GM21526 (cell line): ENCODE measurements around the gene FBXL22.

Experiments used
- ATAC-seq: cut with Tn5 transposase; IDR thresholded peaks from one replicate; pipeline ENCODE4 v1.9.1; 2021; ENCODE audit warnings: moderate library complexity; ENCODE audit not compliant: unreplicated experiment, low FRiP score

FBXL22 gene

DNA sequence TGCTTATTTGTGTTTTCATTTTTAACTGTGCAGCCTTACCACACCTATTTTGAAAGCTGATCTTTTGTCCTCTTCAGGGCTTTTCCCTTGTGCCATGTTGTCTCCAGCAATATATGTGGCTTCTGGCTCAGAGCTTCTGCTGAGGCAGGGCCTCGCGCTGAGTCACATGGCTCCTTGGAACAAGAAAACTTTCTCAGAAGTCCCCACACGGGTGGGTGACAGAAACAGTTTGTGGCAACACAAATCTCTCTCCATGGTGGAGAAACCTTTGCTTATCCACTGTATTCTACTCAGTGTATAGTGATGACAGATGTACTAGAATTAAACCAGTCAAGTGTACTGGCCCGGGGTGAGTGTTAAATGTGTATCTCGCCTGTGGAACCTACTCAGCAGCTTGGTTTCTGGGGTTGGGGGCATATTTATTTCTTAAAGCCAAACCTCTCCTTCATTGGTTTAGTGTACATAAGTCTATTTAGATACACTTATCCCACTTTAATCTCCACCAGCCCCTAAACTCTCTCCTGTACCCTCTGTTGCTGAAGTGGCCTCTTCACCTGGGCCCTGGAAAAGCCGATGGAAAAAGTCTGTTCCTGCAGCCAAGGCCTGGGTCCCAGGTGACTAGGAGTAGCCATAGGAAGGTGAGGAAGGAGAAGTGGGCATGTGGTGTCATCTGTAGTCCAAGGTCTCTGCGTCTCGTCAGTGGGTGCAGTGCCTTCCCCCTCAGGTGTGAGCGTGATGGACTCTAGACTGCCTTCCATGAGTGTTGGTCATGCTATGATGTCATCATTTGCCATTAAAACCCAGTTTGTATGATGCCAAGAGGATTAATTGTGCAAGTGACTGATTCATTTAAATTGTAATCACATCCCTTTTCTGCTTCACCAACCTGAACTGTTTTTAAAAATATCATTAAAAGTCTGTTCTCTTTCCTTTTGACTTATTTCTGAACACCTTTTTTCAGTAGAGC, 3.2 kb upstream of the FBXL22 start:
- ATAC-seq, result no peak

DNA sequence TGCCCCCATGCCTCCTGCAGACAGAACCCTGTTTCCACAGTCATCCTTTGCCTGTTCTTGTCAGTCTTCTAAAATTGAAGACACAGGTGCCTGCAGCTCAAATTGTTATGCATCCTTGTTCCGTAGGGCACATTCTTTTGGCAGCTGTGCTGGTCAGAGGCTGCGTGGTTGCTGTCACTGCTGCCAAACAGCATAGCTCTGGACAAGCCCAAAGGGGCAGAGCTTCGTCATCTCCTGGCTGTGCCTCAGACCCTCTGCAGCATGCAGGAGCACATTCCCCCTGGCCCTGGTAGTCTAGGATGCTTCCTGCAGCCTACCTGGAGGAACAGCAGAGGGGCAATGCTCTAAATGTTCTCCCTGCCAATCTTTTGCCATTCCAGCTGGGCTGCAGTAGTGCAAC, 2.1 kb upstream of the FBXL22 start:
- ATAC-seq, result no peak

DNA sequence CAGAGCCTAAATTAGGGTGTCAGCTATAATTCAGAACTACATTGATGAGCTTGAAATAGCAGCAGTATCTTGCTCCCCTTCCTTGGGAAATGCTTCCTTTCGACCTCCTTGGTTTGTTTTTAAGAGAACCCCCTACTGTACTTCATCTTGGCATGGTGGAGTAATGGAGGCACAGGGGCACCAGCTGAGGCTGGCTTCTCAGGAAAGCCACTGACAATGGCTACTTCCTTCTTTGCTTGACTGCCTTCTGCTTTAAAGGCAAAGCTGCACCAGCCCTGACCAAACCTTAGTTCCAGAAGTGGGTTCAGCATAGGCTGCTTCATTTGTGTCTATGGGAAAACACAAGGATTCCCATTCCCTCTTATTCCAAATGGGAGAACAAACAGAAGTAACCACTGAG, 1.5 kb upstream of the FBXL22 start:
- ATAC-seq, result no peak

DNA sequence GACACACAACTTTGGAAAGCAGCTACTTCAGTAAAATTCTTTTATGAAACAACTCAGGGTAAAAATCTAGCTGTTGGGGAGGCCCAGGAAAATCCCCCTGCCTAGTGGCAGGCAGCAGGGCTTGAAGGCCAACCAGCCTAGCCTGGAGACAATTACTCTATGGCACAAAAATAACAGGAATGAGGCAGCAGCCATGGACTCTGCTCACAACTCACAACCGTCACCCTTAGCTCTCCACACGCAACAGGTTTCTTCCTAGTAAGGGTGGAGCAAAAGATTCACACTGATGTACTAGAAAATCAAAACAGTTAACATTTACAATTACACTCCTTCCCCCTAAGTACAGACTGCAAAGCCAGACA, 530 bp upstream of the FBXL22 start:
- no peak for ATAC-seq

DNA sequence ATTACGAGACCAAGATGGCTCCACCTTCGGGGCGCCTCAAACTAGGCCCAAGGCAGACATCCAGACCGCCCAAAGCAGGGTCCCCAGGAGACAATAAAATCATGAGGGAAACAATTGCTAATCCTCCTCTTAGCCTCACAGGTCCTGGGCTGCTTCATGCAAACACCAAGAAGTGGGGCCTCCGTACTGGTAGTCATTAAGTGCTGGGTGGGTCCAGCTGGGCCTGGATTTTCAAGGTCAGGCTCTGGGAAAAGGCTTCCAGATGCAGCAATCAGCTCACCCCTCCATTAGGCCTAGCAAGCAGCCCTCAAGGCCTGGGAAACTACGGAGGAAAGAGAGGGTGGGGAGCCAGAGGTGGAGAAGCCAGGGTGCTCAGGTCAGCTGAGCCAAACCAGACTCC, 634 bp downstream of the FBXL22 start:
- no peak for ATAC-seq

DNA sequence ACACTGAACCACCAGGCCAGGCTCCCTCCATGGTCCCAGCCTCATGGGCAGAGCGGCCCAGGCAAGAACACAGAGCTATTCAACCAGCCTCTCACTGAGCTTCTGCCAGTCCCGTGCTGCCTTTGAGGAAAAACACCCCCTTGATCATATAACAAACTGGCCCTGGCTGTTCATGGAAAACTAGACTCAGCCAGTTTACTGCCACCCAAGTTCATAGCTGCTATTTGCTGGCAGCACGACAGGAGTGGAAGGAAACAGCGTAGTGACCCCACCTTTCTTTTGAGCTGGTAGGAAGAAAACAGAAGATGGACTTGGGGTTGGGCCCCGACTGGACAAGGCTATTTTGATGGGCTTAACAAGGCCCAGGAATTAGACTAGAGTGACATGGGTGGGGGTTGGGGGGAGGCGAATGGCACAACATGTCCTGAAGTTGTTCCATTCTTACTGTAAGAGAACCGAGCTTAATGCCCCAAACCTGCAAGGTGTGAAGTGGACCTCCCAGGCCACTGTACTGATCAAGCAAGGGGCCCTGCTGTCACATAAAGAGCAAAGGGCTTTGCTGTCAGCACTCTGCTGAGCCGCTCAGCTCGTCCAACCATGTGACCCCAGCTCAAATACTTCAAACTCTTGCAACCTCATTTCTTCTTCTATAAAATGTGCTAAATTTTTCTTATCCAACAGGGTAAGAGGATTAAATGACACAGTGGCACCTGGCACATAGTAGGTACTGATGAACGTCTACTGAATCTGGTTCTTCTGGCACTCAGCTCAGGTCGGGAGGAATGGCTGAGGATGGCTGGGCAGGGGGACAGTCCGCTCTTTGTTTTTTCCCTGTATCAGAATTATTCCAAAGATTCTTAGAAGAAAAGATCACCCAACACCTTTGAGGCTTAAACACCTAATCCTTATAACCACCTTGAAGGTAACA, 1.6 kb downstream of the FBXL22 start:
- no peak for ATAC-seq

DNA sequence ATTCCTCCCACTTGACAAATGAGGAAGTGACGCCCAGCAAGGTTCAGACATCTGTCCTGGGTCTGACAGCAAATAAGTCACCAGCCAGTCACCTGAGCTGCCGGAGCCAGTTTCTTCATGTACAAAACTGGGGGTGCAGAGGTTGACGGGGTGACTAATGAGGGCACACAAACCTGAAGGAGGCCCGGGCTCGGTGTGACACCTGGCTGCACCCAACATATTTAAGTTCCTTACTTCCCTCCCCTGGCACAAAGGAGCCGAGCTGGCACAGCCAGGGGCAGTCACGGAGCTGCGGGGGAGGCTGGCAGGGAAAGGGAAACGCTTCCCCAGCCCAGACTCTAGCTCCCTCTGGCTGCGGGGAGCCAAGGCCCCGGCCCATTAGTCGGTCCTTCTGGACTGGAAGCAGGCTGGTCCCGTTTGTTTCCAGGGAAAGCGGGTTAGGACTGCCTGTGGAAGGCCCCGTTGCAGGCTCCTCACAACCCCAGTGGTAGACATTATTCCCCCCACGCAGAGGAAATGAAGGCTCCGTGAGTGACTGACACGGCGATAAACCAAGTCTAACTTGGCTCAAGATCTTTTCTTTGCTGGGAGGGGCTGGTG, 2.3 kb downstream of the FBXL22 start:
- no peak for ATAC-seq

DNA sequence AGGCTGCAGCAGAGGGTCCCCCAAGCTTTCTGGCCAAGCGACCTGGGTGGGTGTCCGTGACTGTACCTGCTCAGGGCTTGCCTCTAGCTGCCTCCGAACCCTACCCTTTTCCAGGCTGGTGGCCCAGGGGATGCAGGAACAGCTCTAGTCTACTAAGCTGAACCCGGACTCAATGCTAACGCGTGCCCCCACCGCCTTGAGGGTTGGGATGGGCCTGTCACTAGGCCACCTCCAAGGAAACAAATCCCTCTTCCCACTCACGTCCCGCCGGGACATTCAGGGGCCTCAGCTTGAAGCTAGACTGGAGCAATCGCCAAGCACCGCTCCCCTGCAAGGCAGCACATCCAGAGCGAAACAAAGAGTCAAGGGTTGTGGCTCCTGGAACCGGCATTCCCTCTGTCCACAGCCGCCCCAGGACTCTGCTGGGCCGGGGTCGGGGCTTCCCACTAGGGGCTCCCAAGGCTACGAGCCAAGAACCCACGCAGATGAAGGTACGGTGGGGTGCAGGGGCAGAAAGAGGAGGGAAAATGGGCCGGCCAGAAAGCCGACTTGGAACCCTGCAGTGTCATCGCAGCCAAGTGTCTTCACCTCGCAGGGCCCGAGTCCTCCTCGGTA, 2.9 kb downstream of the FBXL22 start:
- ATAC-seq, result no peak

DNA sequence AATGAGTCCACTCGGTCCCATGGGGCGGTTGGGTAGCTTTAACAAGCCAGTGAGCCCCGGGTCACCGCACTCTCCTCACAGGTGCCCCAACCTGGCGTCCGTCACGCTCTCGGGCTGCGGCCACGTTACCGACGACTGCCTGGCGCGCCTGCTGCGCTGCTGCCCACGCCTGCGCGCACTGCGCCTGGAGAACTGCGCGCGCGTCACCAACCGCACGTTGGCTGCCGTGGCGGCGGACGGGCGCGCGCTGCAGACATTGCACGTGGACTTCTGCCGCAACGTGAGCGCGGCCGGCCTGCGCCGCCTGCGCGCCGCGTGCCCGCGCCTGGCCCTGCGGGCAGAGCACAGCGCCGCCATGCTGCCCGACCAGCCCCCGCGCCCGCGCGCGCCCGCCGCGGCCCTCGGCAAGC, 3.4 kb downstream of the FBXL22 start:
- ATAC-seq, result peak; percentile 53

DNA sequence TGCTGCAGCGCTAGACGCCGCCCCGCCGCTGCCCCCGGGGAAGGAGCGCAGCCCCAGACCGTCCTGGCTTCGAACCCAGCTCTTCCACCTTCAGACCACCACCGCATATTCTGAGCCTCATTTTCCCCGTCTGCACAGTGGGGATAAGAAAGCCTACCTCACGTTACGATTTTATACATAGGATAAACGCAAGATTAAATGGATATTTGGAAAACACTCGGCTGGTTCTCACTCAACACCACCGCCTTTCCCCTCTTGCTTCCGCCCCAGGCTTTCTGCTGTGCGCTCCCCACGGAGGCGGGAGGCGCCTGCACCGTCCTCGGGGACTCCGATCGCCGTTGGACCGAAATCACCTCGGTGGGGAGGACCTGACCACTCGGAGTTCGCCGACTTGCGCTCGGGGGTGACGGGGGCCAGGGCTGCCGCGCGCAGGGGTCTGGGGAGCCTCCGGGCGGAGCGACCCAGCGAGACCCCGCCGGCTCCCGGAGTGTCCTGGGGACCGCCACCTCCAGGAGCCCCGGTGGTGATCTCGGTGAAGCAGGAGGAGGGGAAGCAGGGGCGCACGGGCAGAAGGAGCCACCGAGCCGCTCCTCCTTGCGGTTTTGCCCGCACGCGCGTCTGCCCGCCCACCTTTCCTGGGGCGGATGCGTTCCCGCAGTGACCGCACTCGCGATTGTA, 4.0 kb downstream of the FBXL22 start:
- ATAC-seq, result peak; percentile 3

DNA sequence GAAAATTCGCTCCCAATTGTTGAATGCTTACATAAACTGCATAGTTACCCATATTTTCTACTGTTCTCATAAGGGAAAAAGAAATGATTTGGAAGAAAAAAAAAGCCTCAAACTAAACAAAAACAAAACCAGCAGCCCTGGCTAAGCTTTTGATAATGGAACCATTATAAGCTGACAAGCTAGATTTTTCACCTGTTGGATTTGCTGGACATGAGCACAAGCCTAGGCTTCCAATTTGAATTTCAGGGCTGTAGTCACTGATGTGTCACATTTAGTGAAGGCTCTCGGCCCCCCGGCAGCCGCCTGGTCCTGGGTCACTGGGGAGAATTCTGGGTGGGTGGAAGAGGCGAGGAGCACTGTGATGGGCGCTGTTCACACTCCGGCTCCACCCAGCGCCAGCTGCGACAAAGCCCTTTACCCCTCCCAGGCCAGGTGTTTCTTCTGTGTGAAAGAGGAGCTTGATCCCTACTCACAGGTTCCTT, 4.6 kb downstream of the FBXL22 start:
- no peak for ATAC-seq

DNA sequence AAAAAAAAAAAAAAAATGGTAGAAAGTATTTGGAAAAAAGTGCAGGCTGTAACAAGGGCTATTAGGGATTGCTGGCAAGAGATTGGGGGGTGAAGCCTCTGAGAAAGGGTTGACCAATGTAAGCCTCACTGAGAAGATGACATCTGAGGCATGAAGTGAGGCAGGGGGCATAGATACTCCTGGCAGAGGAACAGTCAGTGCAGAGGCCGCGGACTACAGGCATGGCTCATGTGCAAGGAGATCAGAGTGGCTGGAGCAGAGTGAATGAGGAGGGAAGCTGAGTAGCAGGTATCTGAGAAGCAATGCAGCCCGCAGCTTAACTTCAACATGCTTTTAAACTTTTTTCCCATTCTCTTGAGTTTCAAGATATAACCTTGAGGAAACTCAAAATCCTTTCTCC, 5.4 kb downstream of the FBXL22 start:
- no peak for ATAC-seq

DNA sequence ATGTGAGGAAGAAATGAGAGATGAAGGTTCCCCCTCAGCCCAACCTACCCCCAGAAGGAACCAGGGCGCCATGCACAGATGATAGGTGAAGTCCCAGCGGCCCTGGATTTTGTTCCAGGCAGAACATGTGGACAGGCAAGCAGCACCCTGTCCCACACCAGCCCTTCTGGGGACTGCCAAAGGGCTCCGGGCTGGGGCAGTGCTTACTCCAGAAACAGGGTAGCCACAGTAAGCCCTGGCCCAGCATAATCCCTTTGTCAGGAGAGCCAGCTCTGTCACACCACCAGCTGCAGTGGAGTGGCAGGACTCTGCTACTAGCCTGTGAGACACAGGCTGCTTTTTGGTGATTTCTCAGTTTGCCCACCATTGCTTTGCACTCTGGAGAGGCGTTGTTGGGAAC, 6.3 kb downstream of the FBXL22 start:
- ATAC-seq, result no peak

DNA sequence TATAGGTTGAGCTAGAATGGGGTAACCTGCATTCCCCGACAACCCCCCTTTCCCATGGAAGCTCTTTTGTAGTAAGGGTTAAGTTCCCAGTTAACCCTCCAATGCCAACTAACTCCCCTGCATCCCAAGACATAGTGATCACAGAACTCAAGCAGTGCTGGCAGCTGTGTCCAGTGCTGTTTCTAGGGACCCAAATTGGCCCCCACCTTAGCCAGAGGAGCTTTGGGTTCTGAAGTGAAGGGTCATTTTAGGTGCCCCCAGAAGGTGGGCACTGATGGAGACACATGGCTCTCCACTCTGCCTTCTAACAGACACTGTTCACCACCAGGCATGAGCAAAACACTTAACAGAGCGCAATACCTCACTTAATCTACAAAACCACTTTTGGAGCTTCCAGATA, 7.1 kb downstream of the FBXL22 start:
- ATAC-seq, result no peak

DNA sequence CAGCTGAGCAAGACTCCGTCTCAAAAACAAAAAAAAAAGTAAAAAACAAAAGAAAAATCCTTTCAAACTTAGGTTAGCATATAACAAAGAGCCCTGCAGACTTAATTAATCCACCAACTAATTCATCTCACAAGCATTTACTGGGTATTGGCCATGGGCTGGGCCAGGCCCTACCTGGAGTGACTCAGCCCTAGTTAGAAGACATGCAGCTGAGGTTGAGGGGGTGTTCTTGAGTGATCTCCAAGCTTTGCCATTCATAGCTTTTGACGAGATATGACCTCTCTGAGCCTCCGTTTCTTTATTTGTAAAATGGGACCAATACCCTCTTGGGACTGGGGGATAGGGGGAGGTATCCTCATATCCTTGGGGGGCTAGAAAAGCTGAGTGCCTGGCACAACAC, 7.8 kb downstream of the FBXL22 start:
- no peak for ATAC-seq

DNA sequence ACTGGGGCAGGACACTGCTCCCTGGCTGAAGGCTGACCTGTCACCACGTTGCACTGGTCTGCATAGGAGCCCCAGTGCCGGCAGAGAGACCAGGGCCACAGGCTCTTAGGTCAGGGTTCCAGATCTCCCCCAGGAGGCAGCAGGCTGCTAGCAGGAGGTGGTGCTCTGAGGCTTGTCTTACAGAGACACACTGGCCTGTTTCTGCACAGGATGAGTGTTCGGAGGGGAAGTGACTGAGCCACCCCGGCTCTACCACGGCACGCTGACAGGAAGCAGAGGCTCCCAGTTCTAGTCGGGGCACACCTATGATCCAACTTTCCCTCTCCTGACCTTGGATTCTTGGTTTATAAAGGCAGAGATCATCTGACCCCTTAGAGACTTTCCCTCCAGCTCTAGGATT, 8.6 kb downstream of the FBXL22 start:
- ATAC-seq, result no peak

DNA sequence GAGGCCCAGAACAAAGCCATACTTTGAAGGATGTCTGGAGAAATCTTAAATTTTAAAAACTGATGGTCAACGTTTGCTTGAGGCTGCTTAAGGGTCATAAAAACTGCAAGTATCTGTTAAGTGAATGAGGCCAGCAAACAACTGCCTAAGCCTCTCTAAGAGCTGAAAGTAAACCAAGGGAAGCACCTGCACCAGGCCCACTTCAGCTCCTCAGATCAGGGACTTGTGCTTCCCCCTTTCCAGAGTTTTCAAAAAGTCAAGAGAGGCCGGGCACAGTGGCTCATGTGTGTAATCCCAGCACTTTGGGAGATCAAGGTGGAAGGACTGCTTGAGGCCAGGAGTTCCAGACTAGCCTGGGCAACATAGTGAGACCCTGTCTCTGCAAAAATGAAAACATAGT, 9.1 kb downstream of the FBXL22 start:
- ATAC-seq, result no peak

DNA sequence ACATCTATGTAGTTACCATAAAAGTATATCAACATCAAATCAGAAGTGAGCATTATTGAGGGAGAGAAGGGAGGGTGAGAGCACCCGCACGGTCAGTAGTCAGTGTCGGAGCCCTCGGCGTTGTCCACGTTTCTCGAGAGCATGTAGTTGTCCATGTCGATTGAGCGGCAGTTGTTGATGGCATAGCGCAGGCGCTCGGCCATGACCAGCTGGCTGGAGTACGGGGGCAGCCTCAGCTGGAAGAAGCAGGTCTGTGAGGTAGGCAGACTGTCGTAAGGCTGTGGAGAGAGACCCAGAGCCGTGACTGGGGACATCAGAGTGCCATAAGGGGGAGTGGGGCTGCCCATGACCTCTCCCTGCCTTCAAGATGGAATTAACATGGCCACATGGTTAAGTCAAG, 11.8 kb downstream of the FBXL22 start:
- ATAC-seq, result no peak

DNA sequence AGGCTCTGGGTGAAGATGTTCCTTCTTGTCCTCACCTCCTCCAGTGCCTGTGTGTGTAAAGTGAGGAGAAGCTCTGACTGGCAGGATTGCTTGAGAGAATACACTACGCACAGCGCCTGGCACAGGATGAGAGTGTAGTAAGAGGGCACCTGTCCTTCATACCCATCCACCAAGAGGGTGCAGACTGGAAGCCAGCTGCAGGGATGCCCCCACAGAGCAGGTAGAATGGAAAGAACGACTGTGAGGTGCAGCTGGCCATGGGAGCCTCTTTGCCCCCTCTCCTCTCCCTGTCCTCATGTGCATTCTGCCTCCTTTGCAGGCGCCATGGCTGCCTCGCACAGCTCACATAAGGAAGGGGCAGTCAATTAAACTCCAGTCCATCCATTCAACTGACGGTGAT, 12.3 kb downstream of the FBXL22 start:
- no peak for ATAC-seq

DNA sequence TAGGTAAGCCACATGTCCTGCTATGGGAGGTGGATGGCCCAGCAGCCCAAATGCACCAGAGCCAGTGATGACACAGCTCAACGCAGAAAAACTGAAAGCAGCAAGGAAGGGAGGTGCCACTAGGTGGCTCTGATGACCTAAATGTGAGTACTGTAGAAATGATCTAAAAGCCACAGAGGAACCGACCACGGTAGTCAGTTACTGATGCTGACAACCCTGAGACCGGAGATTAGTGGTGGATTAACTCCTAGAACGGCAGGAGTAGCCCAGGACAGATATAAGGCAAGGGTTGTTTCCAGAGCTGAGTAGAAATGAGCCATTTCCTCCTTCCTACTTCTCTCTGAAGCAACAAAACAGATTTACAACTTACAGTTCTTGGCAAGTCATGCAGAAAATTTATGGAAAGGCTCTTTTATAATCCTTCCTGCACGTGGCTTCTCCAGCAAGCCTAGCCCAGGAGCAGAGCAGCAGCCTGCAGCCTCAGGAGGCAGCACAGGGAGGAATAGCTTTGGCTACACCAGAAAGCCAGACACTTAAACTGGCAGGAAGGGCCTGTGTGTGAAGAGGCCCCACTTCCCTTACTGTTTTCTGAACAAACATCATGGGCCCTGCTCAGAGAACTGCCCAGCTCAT, 13.1 kb downstream of the FBXL22 start:
- no peak for ATAC-seq
